ELF-1 (cell line): ENCODE measurements around the gene SH2D1B.
"Not testable (repeated sequence)": the region's sequence is repeated elsewhere in the genome, so short reads cannot be mapped to it uniquely, and the experiment has no call there.

Experiments
- DNase-seq: peaks from one replicate; pipeline ENCODE4 v3.0.0-alpha.2; 2016; ENCODE audit warnings: low read depth, low spot score

Gene SH2D1B, protein sequence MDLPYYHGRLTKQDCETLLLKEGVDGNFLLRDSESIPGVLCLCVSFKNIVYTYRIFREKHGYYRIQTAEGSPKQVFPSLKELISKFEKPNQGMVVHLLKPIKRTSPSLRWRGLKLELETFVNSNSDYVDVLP

DNA sequence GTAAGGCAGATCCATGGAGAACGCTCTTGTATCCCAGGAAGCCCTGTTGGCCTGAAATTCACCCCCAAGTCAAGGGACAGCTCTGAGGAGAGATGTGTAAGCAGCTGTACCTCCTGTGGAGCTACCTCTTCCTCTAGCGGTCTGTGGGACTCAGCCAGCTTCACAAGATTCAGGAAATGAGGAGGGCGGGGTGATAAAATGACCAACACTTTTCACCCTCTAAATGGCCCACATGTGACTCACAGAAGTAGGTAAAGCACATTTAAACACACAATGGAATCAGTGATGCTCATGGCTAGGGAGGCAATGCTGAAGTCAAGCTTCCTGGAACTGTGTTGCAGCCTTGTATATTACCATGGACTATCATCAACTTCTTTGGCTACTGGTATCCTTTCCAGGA lies at the start of gene SH2D1B:
TSS of gene SH2D1B (minus strand) at position 135 of the 400 bp plus-strand sequence. CDS start at position 15, 120 bp downstream.
- no peak for DNase-seq

DNA sequence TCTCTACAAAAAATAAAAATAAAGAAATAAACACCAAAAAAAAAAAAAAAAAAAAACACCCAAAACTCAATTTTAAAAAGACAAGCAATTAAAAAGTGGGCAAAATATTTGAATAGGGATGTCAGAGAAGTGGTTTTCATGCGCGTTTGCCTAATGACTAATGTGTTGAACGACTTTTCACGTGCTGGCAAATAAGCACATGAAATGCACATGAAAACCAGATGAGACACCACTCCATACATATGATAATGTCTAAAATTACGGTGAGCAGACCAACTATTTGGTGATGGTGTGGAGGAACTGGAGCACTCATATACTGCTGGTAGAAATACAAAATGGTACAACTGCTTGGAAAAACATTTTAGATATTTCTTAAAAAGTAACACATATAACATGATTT lies 46.3 kb upstream of the SH2D1B start:
- DNase-seq = no peak

DNA sequence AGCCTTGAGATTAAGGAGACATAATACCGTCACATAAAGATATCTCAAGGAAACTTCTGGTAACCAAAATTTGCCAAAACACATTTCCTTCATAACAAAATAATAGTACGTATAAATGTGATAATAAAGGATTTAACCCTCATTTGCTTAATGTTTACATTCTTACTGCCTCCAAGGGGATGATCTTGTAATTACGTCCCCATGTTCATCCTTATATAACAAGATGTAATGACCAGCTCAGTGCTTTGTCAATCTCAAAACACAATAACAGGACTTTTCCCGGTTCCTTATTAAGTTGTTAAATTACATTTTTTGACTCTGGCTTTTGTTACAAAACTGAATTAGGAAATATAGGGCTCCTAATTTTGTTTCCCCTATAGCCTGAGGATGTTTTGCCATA lies 44.4 kb upstream of the SH2D1B start:
- no peak for DNase-seq

DNA sequence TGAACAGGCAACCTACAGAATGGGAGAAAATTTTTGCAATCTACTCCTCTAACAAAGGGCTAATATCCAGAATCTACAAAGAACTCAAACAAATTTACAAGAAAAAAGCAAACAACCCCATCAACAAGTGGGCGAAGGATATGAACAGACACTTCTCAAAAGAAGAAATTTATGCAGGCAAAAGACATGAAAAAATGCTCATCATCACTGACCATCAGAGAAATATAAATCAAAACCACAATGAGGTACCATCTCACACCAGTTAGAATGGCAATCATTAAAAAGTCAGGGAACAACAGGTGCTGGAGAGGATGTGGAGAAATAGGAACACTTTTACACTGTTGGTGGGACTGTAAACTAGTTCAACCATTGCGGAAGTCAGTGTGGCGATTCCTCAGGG lies 42.4 kb upstream of the SH2D1B start:
- DNase-seq = not testable (repeated sequence)

DNA sequence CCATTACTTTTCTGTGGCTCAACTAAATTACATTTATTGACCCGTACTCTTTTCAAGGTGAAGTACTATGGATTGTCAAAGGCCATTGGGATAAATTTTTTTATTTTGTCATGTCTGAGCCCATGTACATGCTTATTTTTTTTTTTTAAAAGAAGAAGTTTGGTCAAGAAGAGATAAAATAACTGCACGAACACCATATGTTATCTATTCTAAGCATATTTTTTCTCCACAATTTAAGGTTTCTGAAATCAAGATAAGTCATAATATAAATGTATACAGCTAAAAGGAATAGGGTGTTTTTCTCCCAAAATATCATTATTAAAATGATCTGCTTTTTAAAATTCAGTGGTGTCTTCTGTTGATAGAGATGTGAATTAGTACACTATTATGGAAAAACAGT lies 35.0 kb upstream of the SH2D1B start:
- DNase-seq = no peak

DNA sequence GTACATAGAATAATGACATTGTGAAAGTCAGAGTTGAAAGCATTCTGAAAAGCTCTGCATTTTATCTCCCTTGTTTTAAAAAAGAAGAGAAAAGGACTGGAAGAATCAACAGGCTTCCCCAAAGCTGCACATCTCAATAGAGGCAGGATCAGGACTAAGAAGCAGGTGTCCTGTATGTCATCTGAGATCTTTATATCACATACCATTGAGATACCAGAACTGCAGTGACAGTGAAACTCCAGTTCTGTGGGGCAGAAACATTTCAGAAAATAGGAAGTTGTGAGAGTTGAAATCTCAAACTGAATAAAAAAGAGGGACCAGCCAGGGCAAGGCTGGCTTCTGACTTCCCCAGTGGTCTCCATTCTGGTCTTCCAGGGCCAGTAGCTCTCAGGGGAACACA lies 33.0 kb upstream of the SH2D1B start:
- no peak for DNase-seq

DNA sequence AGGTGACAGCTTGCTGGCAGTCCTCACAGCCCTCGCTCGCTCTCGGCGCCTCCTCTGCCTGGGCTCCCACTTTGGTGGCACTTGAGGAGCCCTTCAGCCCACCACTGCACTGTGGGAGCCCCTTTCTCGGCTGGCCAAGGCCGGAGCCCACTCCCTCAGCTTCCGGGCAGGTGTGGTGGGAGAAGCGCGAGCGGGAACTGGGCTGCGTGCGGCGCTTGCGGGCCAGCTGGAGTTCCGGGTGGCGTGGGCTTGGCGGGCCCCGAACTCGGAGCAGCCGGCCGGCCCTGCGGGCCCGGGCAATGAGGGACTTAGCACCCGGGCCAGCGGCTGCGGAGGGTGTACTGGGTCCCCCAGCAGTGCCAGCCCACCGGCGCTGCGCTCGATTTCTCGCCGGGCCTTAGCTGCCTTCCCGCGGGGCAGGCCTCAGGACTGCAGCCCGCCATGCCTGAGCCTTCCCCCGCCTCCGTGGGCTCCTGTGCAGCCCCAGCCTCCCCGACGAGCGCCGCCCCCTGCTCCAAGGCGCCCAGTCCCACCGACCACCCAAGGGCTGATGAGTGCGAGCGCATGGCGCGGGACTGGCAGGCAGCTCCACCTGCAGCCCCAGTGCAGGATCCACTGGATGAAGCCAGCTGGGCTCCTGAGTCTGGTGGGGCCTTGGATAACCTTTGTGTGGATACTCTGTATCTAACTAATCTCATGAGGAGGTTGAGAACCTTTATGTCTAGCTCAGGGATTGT lies 21.2 kb upstream of the SH2D1B start:
- not testable (repeated sequence) for DNase-seq

DNA sequence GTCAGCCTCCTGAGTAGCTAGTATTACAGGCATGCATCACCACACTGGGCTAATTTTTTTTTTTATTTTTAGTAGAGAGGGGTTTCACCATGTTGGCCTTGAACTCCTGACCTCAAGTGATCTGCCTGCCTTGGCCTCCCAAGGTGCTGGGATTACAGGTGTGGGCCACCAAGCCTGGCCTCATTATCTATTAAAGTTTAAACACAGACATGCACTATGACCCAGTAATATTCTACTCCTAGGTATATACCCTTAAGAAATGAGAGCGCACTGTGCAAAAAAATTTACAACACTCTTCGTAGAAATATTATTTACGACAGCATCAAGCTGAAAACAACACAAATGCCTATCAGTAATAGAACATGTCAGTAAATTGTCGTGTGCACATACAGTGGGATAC lies 18.6 kb upstream of the SH2D1B start:
- DNase-seq = no peak

DNA sequence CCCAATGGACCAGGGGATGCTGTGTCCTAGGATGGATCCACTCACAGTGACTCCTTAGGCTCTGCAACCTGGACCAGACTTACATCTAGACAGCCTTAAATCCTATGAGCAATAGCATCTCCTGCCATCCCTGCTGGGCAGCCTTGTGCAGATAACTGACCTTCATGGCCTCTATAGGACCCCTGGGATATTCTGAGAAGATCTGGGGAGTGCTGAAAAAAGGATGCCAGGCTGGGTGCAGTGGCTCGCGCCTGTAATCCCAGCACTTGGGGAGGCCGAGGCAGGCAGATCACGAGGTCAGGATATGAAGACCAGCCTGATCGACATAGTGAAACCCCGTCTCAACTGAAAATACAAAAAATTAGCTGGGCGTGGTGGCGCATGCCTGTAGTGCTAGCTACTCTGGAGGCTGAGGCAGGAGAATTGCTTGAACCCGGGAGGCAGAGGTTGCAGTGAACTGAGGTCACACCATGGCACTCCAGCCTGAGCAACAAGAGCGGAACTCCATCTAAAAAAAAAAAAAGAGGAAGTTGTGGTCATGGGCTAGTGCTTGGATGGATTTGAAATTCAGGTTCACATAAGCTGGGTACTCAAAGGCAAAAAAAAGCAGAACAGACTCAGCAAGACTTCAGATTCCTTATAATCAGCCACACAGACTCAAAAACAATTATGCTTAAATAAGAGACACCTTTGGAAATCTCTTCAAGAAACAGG lies 10.9 kb upstream of the SH2D1B start:
- no peak for DNase-seq

DNA sequence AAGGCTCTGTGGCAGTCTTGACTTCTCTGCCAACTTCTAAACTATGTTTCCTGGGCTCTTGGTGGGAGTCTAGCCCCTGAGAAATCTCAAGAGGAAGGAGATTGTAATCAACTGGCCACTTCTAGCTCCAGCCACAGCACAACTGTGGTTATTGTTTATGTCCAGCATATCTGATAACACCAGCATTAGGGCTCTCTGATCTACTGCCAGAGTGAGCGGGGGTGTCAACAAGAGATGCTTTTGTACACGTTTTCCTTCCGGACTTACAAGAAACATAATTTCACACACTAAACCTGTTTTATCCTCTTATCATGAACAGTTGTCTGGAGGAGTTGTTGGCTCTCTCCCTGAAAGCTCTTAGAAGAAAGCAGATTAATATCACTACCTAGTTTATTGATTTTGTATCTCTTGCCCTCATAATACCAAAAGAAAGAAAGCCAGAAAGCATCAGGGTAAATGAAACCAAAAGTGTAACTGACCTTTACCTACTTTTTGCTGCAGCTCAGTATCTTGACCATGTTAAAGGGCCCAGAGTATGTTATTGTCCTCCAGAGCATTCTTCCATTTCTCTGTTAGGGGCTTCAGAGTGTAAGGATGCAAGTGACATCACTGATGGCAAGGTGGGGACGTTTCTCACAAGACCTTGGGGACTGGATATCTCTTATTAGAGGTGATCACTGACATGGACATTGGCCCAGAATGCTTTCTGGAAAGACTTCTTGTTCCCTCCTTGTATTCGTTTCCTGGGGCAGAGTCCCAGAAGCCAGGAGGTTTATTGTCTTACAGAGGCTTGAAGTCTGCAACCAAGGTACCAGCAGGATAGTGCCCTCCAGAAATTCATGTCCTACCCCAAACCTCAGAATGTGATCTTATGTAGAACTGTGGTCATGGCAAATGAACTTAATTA lies 9.6 kb upstream of the SH2D1B start:
- DNase-seq = no peak

DNA sequence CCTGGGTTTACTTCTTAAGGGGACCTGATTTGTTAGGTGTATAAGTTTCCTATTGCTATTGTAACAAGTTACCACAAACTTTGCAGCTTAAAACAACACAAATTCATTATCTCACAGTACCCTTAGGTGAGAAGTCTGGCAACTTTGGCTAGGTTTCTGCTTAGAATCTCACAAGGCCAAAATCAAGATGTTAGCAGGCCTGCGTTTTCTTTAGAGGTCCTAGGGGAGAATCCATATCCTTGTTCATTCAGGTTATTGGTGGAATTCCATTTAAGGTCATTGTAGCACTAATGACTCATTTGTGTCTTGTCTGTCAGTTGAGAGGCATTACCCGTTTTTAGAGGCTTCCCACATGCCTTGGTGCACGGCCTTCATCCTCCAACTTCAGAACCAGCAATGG lies 8.2 kb upstream of the SH2D1B start:
- no peak for DNase-seq

DNA sequence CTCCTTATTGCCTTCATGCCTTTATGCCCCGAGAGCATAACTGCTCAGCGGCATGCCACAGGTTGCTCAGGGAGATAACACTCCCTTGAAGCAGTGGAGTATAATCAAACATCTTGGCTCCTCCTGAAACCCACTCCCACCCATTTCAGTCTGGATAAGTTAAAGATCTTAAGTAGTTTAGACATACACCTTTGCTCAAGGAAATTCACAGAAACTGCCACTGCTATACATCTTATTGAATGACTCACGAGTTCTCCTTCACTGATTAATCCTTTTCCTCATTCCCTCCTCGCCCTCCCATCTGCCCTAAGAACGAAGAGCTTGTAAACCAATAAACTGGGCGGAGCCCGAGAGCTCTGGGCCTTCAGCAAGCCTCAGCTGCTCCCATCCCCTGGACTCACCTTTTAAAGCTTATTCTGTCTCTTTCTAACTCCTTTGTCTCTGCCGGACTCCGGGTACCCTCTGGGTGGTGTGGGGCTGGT lies 7.6 kb upstream of the SH2D1B start:
- not testable (repeated sequence) for DNase-seq

DNA sequence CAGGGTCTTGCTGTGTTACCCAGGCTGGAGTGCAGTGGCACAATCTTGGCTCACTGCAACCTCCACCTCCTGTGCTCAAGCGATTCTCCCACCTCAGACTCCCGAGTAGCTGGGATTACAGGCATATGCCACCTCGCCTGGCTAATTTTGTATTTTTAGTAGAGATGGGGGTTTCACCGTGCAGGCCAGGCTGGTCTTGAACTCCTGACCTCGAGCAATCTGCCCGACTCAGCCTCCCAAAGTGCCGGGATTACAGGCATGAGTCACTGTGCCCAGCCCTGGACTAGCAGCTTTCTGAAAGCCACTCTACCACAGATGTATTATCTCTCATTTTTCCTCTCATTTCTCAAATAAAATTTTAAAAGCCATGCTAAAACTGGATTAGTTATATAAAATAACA lies 6.6 kb upstream of the SH2D1B start:
- DNase-seq = not testable (repeated sequence)

DNA sequence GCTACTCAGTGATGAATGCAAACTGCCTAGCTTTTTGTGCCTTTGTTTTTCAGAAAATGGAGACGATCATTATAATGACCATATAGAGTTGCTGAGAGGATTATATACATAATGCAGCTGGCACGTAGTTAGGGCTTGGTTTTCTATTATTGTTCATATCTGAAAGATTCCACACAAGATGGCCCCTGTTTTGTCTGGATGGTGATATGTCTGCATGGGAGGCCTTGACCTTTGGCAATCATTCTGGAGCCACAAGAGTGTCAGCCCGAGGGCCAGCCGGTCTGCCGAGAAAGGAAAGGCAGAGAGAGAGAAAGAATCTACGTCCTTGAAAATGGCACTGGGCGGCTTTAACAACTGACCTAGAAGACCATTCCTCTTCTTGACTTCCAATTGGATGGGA lies 5.7 kb upstream of the SH2D1B start:
- DNase-seq = no peak

DNA sequence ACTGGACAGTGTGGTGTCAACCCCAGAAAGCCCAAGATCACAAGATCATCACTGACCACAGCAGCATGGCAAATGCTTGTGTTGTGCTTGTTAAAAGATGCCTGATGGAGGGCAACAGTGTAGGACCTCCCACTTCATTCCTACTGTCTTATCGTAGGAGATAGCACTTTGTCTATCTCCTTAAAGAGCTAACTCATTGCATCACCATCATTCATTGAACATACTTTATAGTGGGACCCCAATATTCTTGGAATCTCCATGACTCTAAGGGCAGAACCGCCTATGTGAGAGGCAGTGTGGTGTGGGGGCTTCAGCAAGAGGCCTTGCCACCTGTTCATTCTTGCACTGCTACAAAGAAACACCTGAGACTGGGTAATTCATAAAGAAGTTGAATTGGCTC lies 5.0 kb upstream of the SH2D1B start:
- no peak for DNase-seq

DNA sequence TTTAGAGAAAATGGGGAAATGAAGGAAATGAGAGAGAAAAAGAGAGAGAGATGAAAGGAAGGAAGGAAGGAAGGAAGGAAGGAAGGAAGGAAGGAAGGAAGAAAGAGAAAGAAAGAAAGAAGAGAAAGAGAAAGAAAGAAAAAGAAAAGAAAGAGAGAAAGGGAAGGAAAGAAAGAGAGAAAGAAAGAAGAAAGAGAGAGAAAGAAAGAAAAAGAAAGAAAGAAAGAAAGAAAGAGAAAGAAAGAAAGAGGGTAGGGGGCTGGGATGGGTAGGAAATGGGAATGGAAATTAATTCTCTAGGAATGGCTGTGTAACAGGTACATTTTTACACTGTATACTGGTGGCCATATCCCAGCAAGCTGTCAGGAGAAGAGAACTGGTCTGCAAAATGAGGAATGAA lies 4.3 kb upstream of the SH2D1B start:
- no peak for DNase-seq

DNA sequence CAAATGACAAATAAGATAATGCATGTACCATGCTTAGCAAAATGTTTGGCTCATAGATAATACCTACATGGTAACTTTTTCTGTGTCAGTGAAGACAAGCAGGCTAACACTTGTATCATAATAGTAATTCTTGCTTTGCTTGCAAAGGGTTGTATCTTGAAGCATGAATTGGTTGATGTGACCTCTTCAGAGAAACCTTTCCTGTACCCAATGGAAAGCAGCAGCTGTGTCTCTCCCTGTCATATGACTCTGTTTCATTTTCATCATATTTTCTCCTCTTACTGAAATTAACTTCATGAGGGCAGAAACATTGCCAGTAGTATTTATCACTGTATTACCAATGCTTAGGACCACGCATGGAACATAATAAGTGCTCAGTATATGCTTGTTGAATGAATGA lies 4.4 kb downstream of the SH2D1B start:
- no peak for DNase-seq

DNA sequence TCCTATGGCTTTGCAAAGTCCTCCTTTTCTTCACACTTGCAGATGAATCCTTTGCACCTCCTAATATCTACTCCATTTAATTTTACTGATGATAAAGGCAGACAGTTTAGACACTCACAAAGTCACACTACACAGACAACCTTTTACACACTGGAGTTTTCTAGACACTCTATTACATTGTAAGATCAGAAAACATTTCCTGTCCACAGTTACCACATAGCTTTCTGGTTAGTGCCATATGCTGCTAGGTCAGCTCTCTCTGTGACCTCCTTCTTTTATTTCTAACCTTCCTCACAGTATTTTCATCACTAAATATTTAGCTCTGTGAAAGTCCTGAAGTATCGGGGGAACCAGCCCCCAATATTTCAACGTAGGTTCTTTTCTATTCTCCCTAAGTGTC lies 5.1 kb downstream of the SH2D1B start:
- DNase-seq = no peak

DNA sequence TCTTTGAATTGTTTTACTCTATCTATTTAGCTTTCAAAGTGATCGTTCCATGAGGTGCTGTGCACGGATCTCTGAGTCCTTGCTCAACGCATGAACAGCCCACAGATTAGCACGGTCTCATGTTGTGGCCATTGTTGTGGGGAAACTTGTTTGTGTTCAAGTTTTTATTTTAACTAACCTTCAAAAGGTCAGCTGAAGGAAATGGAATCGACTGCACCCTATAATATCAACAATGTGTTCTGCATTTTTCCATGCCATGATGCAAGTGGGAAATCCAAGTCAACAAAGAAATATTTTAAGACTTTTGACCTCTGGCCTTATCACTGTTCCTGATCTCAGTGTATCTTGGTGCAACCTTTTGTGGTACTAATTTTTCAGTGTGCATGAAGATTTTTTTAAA lies 6.1 kb downstream of the SH2D1B start:
- no peak for DNase-seq

DNA sequence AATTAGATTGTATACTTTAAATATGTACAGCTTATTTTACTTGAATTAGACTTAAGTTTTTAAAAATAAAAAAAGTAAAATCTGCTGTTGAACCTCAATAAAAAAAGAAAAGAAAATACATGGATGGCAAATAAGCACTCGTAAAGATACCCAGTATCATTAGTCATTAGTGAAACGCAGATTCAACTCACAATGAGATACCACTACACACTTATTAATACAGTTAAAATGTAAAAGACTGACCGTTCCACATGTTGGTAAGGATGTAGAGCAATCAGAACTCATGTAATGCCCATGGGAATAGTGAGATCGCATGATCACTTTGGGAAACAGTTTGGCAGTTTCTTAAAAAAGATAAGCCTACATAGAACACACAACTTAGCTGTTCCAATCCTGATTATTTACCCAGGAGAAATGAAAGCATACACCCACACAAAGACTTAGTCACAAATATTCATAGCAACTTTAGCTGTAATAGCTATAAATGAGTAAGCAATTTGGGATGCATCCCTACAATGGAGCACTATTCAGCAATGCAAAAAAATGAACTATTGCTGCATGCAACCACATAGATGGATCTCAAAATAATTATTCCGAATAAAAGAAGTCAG lies 7.3 kb downstream of the SH2D1B start:
- no peak for DNase-seq

DNA sequence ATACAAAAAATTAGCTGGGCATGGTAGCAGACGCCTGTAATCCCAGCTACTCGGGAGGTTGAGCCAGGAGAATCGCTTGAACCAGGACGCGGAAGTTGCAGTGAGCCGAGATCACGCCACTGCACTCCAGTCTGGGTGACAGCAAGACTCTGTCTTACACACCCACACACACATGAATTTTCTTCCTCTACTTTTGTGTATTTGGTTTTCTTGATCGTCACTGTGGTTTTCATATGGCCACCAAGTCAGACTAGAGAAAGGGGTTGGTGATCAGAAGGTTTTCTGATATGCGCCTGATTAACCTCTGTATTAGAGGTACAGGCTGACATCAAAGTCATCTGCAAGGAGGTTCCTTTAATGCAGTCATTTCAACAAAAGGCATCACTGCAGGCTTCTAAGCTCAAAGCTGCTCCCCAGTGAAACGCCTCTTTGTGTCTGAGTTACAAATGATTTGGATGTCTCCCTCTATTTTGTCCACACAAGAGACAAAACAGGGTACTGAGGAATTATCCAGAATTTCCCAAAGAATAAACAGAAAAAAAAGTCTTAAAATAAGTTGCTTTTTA lies 11.1 kb downstream of the SH2D1B start:
- no peak for DNase-seq
